Measurements from ENCODE around the gene SPTAN1. TPM values are rescaled to one million over a fixed set of nuclear protein-coding genes. Genes with fewer than 3 reads are reported as not detected.
"Not testable (repeated sequence)": the region's sequence is repeated elsewhere in the genome, so short reads cannot be mapped to it uniquely, and the experiment has no call there.

SPTAN1 gene
- total RNA-seq: 100 to 1,000 TPM; 294 to 337 TPM

DNA sequence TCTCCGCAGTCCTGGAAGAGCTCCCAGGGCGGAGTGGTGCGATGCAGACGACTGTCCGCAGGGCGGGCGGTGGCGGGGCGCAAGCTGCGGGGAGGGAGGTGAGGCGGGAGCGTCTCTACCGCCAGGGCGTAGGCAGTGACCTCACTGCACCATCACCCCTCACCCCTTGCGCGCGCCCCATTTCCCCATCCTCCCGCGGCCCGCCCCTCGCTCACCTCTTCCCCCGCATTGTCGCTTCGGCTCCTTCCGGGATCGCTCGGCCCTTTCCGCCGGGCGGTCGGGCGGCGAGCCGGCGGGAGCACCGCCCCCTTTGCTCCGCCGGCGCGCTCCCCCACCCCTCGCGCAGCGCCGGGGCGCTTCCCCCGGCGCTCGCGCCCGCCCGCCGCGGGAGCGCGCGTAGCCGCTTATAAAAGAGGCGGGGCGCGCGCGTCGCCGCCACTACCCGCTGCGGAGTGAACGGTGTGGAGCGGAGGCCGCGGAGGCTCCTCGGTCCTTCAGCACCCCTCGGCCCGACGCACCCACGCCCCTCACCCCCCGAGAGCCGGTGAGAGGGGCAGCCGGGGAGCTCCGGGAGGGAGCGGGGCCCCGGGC lies at the start of gene SPTAN1:
Gene SPTAN1, plus strand, starts transcription at position 435 of the 591 bp plus-strand sequence. CDS start 14,154 bp downstream, outside the sequence.
- peak within 1 kb of the TSS; percentile 90 for H3K4me3 Mint-ChIP-seq
- peak; percentile 79 for ATAC-seq (replicated peaks)
- H3K4me1 Mint-ChIP-seq: peaks cover 24% of the 10 kb centered on the region
- H3K9me3 Mint-ChIP-seq: no peaks in the 10 kb centered on the region
- H3K27me3 Mint-ChIP-seq: no peaks in the 10 kb centered on the region
- H3K27ac Mint-ChIP-seq: peak within 1 kb of the TSS; percentile 91
- peaks cover 6% of the 10 kb centered on the region for H3K36me3 Mint-ChIP-seq (ENCODE audit: low read depth)

DNA sequence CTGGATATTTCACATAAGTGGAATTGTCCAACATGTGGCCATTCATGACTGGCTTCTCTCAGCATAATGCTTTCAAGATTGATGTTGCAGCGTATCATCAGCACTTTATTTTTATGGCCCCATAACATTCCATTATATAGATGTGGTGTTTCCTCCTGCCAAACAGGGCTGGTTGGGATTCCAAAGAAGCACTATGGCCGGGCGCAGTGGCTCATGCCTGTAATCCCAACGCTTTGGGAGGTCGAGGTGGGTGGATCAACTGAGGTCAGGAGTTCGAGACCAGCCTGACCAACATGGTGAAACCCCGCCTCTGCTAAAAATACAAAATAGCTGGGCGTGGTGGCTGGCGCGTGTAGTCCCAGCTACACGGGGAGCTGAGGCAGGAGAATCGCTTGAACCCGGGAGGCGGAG lies 49.0 kb upstream of the SPTAN1 start:
- not testable (repeated sequence) for H3K27ac Mint-ChIP-seq; ATAC-seq (replicated peaks); H3K4me1 Mint-ChIP-seq; H3K27me3 Mint-ChIP-seq; H3K9me3 Mint-ChIP-seq
- H3K4me3 Mint-ChIP-seq: peak overlapping the region; percentile 96
- peaks cover 52% of the 10 kb centered on the region for H3K36me3 Mint-ChIP-seq (ENCODE audit: low read depth)

DNA sequence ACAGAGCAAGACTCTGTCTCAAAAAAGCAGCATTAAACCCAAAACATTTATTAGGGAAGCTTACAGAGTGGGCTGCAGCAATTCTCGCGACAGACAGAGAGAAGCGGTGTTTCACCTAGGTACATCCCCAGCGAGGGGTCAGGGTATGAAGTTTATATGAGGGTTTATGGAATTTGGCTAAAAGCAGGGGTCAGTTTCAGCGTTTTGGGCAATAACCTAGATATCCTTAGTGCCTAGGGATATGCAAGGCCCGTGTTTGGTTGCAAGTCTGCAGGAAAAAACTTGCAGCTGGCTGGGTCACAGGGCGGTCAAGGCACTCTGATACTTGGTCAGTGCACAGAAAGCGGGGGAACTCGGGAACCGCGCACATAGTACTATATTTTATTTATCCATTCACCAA lies 48.5 kb upstream of the SPTAN1 start:
- no peaks in the 10 kb centered on the region for H3K27me3 Mint-ChIP-seq
- peaks cover 52% of the 10 kb centered on the region for H3K36me3 Mint-ChIP-seq (ENCODE audit: low read depth)
- peak overlapping the region; percentile 96 for H3K4me3 Mint-ChIP-seq
- H3K9me3 Mint-ChIP-seq: no peaks in the 10 kb centered on the region
- H3K4me1 Mint-ChIP-seq: peaks cover 10% of the 10 kb centered on the region
- H3K27ac Mint-ChIP-seq: peak overlapping the region; percentile 98
- no peak for ATAC-seq (replicated peaks)

GRCh38 chr9:128504485-128505413 lies 47.6 kb upstream of the SPTAN1 start, which contains the start of gene GLE1:
GLE1 (plus strand) TSS chr9:128504719; CDS start chr9:128504806, 87 bp downstream.
- Mint-ChIP-seq H3K4me3 (peak within 1 kb of the TSS; percentile 96), H3K4me1 (peaks cover 10% of the 10 kb centered on the region), H3K36me3 (ENCODE audit: low read depth) (peaks cover 55% of the 10 kb centered on the region), H3K9me3 (no peaks in the 10 kb centered on the region), H3K27me3 (no peaks in the 10 kb centered on the region), H3K27ac (peak within 1 kb of the TSS; percentile 98)
- peak; percentile 98 for ATAC-seq (replicated peaks)

DNA sequence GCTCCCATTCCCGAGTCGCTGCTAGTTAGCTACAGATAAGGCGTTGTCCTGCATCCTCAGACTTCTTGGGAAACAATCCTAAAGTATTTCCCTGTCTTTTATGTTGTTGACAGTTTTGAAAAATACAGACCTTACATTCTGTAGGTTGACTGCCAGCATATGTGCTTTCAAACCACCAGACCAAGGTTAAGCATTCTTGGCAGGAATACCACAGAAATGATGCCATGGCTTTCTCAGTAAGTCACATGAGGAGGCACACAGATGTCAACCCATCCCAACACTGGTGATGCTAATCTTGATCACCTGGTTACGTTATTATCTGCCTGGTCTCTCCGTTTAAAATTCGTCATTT lies 47.0 kb upstream of the SPTAN1 start:
- Mint-ChIP-seq H3K36me3 (ENCODE audit: low read depth) (peaks cover 55% of the 10 kb centered on the region), H3K9me3 (no peaks in the 10 kb centered on the region), H3K4me3 (peak overlapping the region; percentile 96), H3K27ac (peak overlapping the region; percentile 98), H3K27me3 (no peaks in the 10 kb centered on the region), H3K4me1 (peaks cover 10% of the 10 kb centered on the region)
- no peak for ATAC-seq (replicated peaks)

GRCh38 chr9:128505906-128506305 lies 46.5 kb upstream of the SPTAN1 start:
- ATAC-seq (replicated peaks); H3K4me1 Mint-ChIP-seq; H3K27me3 Mint-ChIP-seq; H3K9me3 Mint-ChIP-seq: not testable (repeated sequence)
- Mint-ChIP-seq H3K27ac (peak overlapping the region; percentile 98), H3K4me3 (peak overlapping the region; percentile 96), H3K36me3 (ENCODE audit: low read depth) (peaks cover 55% of the 10 kb centered on the region)

- Mint-ChIP-seq H3K9me3 (no peaks in the 10 kb centered on the region), H3K27ac (no peak overlapping the region), H3K36me3 (ENCODE audit: low read depth) (peaks cover 92% of the 10 kb centered on the region)
Measured at GRCh38 chr9:128512820-128513219, 39.6 kb upstream of the SPTAN1 start.

DNA sequence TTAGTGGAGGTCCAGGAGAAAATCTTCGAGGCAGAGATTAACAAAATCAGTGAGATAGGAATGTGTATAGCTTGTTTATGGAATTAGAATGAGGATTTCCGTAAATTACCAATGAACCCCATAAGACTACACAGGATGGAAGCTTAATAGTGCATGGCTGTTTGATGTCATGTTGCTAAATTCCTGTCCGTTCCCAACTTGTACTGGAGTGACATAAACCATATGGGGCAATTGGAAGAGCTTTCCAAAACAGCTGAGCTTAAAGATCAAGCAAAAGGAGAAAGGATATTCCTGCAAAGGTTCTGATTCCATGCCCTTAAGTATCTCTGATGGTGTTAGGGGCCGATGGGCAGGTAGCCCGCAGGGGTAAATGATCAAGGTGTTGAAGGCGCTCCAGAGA lies 30.4 kb upstream of the SPTAN1 start:
- Mint-ChIP-seq H3K4me3 (no peak overlapping the region), H3K27ac (no peak overlapping the region), H3K4me1 (no peaks in the 10 kb centered on the region), H3K36me3 (ENCODE audit: low read depth) (peaks cover 97% of the 10 kb centered on the region), H3K9me3 (no peaks in the 10 kb centered on the region), H3K27me3 (no peaks in the 10 kb centered on the region)
- no peak for ATAC-seq (replicated peaks)

More at GRCh38 chr9:128512820-128513219, 39.6 kb upstream of the SPTAN1 start:
- no peak for ATAC-seq (replicated peaks)
- Mint-ChIP-seq H3K4me1 (peaks cover 6% of the 10 kb centered on the region), H3K27me3 (no peaks in the 10 kb centered on the region), H3K4me3 (no peak overlapping the region)

- H3K4me3 Mint-ChIP-seq: no peak overlapping the region
- peaks cover 97% of the 10 kb centered on the region for H3K36me3 Mint-ChIP-seq (ENCODE audit: low read depth)
- no peaks in the 10 kb centered on the region for H3K9me3 Mint-ChIP-seq
- H3K4me1 Mint-ChIP-seq: no peaks in the 10 kb centered on the region
- no peak for ATAC-seq (replicated peaks)
- no peak overlapping the region for H3K27ac Mint-ChIP-seq
- H3K27me3 Mint-ChIP-seq: no peaks in the 10 kb centered on the region
Measured at GRCh38 chr9:128523199-128523925, 29.0 kb upstream of the SPTAN1 start.

DNA sequence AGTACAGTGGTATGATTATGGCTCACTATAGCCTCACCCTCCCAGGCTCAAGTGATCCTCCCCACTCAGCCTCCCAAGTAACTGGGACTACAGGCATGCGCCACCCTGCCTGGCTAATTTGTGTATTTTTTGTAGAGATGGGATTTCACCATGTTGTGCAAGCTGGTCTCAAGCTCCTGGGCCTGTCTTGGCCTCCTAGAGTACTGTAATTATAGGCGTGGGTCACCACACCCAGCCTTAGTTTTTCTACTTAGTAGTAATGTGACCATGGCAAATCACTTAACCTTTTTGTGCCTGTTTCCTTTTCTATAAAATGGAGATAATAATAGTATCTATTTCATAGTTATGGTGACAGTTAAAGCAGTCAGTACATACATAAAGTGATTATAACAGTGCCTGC lies 25.7 kb upstream of the SPTAN1 start:
- H3K36me3 Mint-ChIP-seq (ENCODE audit: low read depth): peaks cover 100% of the 10 kb centered on the region
- no peaks in the 10 kb centered on the region for H3K27me3 Mint-ChIP-seq
- H3K4me3 Mint-ChIP-seq: no peak overlapping the region
- no peaks in the 10 kb centered on the region for H3K4me1 Mint-ChIP-seq
- no peak overlapping the region for H3K27ac Mint-ChIP-seq
- H3K9me3 Mint-ChIP-seq: no peaks in the 10 kb centered on the region
- no peak for ATAC-seq (replicated peaks)

DNA sequence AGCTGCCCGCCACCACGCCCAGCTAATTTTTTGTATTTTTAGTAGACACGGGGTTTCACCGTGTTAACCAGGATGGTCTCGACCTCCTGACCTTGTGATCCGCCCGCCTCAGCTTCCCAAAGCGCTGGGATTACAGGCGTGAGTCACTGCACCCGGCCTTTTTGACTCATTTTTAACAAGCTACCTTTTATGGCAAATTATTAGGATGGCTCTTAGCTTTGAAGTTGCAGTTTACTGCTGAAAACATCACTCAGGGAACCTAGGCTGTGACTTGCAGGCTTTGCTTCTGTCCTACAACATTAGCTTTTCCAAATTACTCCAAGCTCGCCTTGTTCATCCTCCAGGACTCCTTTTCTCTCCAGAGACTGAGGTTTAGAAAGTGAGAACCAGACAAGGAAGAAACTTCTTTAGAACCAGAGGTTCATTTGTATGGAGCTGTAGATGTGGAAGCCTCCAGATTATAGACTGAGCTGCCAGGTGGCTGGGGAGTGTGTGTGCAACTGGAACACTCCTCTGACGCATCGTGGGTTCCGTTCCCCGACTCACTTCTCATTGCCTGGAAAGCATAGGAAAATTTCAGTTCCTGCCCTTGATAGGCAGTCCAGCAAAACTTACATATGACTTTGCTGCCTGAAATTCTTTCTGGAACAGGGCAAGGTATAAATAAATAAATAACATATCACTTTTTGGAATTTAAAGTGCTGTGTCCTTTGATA lies 23.8 kb upstream of the SPTAN1 start:
- ATAC-seq (replicated peaks): no peak
- Mint-ChIP-seq H3K27me3 (no peaks in the 10 kb centered on the region), H3K9me3 (no peaks in the 10 kb centered on the region), H3K36me3 (ENCODE audit: low read depth) (peaks cover 100% of the 10 kb centered on the region), H3K27ac (no peak overlapping the region), H3K4me3 (no peak overlapping the region), H3K4me1 (no peaks in the 10 kb centered on the region)

DNA sequence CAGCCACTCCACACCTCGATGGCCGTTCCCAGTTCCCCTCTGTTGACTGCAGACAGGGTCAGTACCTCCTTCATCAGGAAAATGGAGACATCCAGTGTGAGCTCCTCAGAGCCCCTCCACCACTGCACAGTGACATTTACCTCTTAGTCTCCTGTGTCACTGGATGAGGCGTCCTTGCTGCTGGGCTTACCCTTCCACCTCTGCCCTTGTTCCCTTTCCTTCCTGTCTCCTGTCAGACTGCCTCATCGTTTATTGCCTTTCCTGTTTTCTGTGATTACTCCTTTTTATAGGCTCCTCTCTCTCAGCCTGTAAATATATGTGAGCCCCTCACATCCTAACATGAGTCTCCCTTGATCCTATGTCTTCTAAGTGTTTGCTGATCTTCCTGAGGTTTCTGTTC lies 23.2 kb upstream of the SPTAN1 start:
- peaks cover 100% of the 10 kb centered on the region for H3K36me3 Mint-ChIP-seq (ENCODE audit: low read depth)

GRCh38 chr9:128532581-128532980 lies 19.8 kb upstream of the SPTAN1 start:
- Mint-ChIP-seq H3K27me3 (no peaks in the 10 kb centered on the region), H3K4me1 (no peaks in the 10 kb centered on the region), H3K4me3 (no peak overlapping the region), H3K36me3 (ENCODE audit: low read depth) (peaks cover 94% of the 10 kb centered on the region), H3K27ac (peak overlapping the region; percentile 28), H3K9me3 (no peaks in the 10 kb centered on the region)
- no peak for ATAC-seq (replicated peaks)

More for the DNA sequence above, 23.2 kb upstream of the SPTAN1 start:
- ATAC-seq (replicated peaks): no peak
- Mint-ChIP-seq H3K9me3 (no peaks in the 10 kb centered on the region), H3K4me3 (no peak overlapping the region), H3K4me1 (no peaks in the 10 kb centered on the region), H3K27ac (no peak overlapping the region), H3K27me3 (no peaks in the 10 kb centered on the region)
